BE2C (cell line): ENCODE measurements around the gene NAP1L4.

ENCODE experiments used
- DNase-seq: peaks from one replicate; pipeline ENCODE4 v3.0.0-alpha.2; 2020
- H3K27me3 ChIP-seq: fragments of 250-450 bp; sonication (Bioruptor Pico); 2 replicates; pipeline ENCODE4 v1.5.1; 2020; ENCODE audit warnings: mild to moderate bottlenecking
- H3K36me3 ChIP-seq: fragments of 250-450 bp; sonication (Bioruptor Pico); 2 replicates; pipeline ENCODE4 v1.5.1; 2020; ENCODE audit warnings: mild to moderate bottlenecking
- H3K4me1 ChIP-seq: fragments of 250-450 bp; sonication (Bioruptor Pico); 2 replicates; pipeline ENCODE4 v1.5.1; 2020
- H3K4me3 ChIP-seq: 2 replicates; pipeline ENCODE4 v1.5.1; 2011; ENCODE audit warnings: low read depth, low read length
- H3K9me3 ChIP-seq: fragments of 250-450 bp; sonication (Bioruptor Pico); 2 replicates; pipeline ENCODE4 v1.5.1; 2020
- TF ChIP-seq, protein P1 (sequence below): IDR thresholded peaks from 2 replicates; pipeline ENCODE4 v1.5.1; 2012; ENCODE audit warnings: mild to moderate bottlenecking, low read depth, low read length

NAP1L4 gene

DNA sequence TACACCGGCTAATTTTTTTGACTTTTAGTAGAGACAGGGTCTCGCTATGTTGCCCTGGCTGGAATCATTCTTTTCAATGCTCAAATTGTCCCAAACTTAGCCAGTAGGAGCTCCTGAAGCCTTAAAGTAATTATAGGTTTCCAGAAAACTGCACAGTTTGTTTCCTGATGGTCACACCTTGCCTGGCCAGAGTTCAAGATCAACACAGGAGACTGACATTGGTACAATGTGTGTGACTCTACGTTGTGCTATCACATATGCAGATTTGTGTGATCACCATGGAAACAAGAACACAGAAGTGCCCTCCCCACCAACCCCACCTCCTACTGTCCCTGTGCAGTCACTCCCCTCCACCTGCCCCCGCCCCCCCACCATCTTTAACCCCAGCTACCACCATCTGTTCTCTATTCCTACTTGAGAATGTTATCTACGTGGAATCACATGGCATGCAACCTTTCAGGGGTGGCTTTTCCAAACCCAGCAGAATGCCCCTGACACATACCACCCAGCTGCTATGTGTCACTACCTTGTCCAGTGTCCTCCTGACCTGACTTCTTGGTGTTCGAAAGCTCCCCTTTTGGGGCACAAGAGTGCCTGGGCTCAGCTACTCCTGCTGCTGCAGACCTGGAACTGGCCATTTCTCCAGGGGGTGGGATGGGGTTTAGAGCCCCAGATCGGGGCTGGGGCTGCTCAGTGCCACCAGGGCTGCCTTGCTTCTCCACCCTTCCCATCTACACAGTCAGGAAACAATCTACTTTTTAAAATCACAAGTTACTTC is 6.1 kb upstream of the NAP1L4 start:
- peaks cover 9% of the 10 kb centered on the region for H3K4me1 ChIP-seq
- no peak for DNase-seq
- H3K9me3 ChIP-seq: no peaks in the 10 kb centered on the region
- H3K36me3 ChIP-seq: peaks cover 7% of the 10 kb centered on the region
- no peaks in the 10 kb centered on the region for H3K27me3 ChIP-seq
- TF ChIP-seq, protein P1, sequence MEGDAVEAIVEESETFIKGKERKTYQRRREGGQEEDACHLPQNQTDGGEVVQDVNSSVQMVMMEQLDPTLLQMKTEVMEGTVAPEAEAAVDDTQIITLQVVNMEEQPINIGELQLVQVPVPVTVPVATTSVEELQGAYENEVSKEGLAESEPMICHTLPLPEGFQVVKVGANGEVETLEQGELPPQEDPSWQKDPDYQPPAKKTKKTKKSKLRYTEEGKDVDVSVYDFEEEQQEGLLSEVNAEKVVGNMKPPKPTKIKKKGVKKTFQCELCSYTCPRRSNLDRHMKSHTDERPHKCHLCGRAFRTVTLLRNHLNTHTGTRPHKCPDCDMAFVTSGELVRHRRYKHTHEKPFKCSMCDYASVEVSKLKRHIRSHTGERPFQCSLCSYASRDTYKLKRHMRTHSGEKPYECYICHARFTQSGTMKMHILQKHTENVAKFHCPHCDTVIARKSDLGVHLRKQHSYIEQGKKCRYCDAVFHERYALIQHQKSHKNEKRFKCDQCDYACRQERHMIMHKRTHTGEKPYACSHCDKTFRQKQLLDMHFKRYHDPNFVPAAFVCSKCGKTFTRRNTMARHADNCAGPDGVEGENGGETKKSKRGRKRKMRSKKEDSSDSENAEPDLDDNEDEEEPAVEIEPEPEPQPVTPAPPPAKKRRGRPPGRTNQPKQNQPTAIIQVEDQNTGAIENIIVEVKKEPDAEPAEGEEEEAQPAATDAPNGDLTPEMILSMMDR: no peak
- H3K4me3 ChIP-seq: no peak overlapping the region

DNA sequence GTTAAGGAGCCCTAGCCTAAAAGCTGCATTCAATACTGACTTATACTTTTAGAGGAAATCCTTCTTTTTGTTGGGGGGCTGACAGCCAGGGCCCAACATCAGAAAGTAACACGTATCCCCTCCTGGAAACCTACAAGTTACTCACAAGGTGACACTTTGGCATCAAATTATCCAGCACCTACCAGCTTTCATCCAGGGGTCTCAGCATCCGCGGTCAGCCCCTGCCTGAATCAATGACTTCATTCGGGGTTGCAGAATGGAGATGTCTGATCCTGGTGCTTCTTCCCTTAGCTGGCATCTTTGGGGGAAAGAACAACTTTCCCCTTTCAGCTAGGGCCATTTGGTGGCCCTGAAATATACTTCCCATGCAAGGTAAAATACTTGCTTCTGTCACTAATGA is 5.3 kb upstream of the NAP1L4 start:
- Histone ChIP-seq H3K36me3 (peaks cover 7% of the 10 kb centered on the region), H3K4me3 (no peak overlapping the region), H3K9me3 (no peaks in the 10 kb centered on the region), H3K27me3 (no peaks in the 10 kb centered on the region), H3K4me1 (peaks cover 9% of the 10 kb centered on the region)
- TF ChIP-seq, protein P1: no peak
- DNase-seq: no peak

DNA sequence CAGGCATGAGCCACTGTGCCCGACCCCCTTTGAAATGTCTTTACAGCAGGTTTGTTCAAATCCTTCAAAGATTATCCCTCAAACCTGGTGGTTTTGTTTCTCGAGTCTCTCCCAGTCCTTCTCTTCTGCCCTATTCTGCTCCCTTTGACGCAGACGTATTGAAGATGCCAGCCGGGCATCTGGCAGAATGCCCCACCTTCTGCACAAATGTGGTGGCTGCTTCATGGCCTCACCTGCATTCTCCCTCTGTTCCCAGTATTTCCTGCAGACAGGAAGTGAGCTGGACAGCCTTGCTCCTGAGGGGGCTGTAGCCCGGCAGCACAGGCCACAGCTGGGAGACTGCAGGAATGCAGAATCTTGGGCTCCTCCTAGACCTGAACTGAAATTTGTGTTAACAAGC is 4.8 kb upstream of the NAP1L4 start:
- H3K9me3 ChIP-seq: no peaks in the 10 kb centered on the region
- no peak for DNase-seq
- no peaks in the 10 kb centered on the region for H3K27me3 ChIP-seq
- peaks cover 5% of the 10 kb centered on the region for H3K36me3 ChIP-seq
- peaks cover 9% of the 10 kb centered on the region for H3K4me1 ChIP-seq
- H3K4me3 ChIP-seq: no peak overlapping the region
- TF ChIP-seq, protein P1: no peak

DNA sequence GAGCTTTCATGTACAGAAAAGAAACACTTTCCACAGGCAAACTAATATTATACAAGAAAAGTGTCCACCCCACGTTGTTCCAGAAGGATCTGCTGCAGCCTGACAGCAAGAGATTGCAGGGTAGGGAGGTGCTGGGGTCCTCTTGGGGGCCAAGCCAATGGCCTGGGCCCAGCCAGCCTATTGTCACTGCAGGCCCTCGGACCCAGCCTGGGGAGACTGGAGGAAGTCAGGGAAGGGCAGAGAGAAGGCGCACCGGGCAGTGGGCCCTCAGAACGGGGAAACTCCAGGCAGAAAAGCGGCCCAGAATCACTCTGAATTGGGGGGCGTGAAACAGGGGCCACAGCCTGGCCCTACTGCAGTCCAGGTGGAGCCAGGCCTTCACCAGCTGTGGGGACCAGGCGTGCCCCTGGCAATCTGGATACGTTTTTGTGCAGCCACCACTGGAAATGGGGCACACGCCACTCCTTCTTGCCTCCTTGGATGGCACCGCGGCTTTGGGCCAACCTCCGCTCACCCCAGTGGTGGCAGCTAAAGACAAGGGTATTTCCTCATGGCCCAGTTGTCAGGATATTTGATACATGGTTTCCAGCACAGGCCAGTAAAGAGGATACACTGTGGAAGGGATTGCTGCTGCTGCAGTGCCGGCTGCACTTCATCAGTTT is 3.9 kb upstream of the NAP1L4 start:
- no peaks in the 10 kb centered on the region for H3K9me3 ChIP-seq
- H3K4me1 ChIP-seq: peaks cover 9% of the 10 kb centered on the region
- H3K4me3 ChIP-seq: no peak overlapping the region
- DNase-seq: no peak
- no peaks in the 10 kb centered on the region for H3K27me3 ChIP-seq
- peaks cover 2% of the 10 kb centered on the region; the same call in 1 of the 2 replicates for H3K36me3 ChIP-seq
- TF ChIP-seq, protein P1: no peak

DNA sequence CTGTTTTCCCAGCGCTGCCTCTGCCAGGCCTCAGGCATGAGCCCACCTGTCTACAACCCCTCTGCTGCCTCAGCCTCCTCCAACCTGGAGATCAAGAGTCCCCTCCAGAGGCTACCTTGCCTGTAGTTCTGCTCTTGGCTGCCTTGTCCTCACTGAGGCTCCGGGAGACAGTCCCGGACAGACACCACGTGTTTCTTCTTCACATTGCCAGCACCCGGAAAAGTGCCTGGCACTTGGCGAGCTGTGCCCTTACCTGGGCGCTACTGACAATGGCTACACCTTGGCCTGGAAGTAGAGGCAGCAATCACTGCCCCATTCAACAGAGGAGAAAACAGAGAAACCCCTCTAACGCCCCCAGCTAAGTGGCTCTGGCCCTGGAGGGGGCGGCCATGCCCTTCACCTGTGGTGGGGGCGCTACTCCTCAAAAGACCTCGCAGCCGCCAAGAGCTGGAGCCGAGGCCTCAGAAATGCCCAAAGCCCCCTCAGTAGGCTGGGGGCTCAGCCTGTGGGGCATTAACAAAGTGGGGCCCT is 3.0 kb upstream of the NAP1L4 start:
- DNase-seq: no peak

More for the DNA sequence above, 3.0 kb upstream of the NAP1L4 start:
- peaks cover 2% of the 10 kb centered on the region for H3K4me1 ChIP-seq
- TF ChIP-seq, protein P1: no peak
- no peaks in the 10 kb centered on the region; the same call in 1 of the 2 replicates for H3K36me3 ChIP-seq
- H3K9me3 ChIP-seq: no peaks in the 10 kb centered on the region
- H3K4me3 ChIP-seq: no peak overlapping the region
- no peaks in the 10 kb centered on the region for H3K27me3 ChIP-seq
